Stomach (tissue), 9 donors: ENCODE data around the gene LAIR1. TPM values are rescaled to one million over a fixed set of nuclear protein-coding genes. Genes with fewer than 3 reads are reported as not detected.
"Not testable (repeated sequence)": the region's sequence is repeated elsewhere in the genome, so short reads cannot be mapped to it uniquely, and the experiment has no call there.

ENCODE experiments used
- DNase-seq, 2 donors: peaks; one replicate each; pipeline versions ENCODE4 v3.0.0 to v3.0.0-alpha.2; 2013 to 2019
- H3K27ac ChIP-seq, 5 donors: fragments of 200-600 bp in 4 of 5; sonication (generic) in 4 of 5; one replicate each; pipeline ENCODE4 v1.5.1; 2013 to 2019; ENCODE audit warnings: mild to moderate bottlenecking in 1 of 5, moderate library complexity in 1 of 5
- H3K27me3 ChIP-seq, 3 donors: fragments of 200-600 bp; sonication (generic); one replicate each; pipeline ENCODE4 v1.5.1; 2017 to 2019; ENCODE audit warnings: mixed run types in 1 of 3
- H3K36me3 ChIP-seq, 4 donors: fragments of 200-600 bp; sonication (generic); 1 replicate in 3 of 4; 2 replicates in 1 of 4; pipeline ENCODE4 v1.5.1; 2016 to 2019
- H3K4me1 ChIP-seq, 4 donors: fragments of 200-600 bp; sonication (generic); one replicate each; pipeline ENCODE4 v1.5.1; 2016 to 2019
- H3K4me3 ChIP-seq, 4 donors: fragments of 200-600 bp; sonication (generic) in 3 of 4; one replicate each; pipeline ENCODE4 v1.5.1; 2016 to 2019; ENCODE audit warnings: mild to moderate bottlenecking in 1 of 4
- H3K9me3 ChIP-seq, 4 donors: fragments of 200-600 bp; sonication (generic); one replicate each; pipeline ENCODE4 v1.5.1; 2016 to 2019
- EP300 ChIP-seq: sonication (generic); formaldehyde crosslinking; IDR thresholded peaks from one replicate; pipeline ENCODE4 v1.6.1; 2017; ENCODE audit warnings: antibody characterized with exemption
- POLR2A ChIP-seq, 4 donors: fragments of 450-650 bp; IDR thresholded peaks; one replicate each; pipeline ENCODE4 v1.6.1; 2016; ENCODE audit warnings: antibody characterized with exemption in 4 of 4, control low read depth in 2 of 4, mild to moderate bottlenecking in 1 of 4, moderate library complexity in 1 of 4
- POLR2AphosphoS5 ChIP-seq, 3 donors: sonication (generic); formaldehyde crosslinking; IDR thresholded peaks; one replicate each; pipeline ENCODE4 v1.6.1; 2016; ENCODE audit warnings: antibody characterized with exemption in 3 of 3
- WGBS, 5 donors: extraction: QIAGEN DNeasy Blood & Tissue Kit in 3 of 5; methylation state at CpG; one replicate each; pipeline versions ENCODE4 v1.1.5 to v1.1.7; 2013 to 2018; 5-methylcytosine and 5-hydroxymethylcytosine counted together
- intact Hi-C: fragments of 100-400 bp; cut with DNase I; formaldehyde crosslinking; loops from one replicate; pipeline ENCODE4 v1.15.1; 2023; ENCODE audit warnings: low total_unique reads
- polyA plus RNA-seq, 3 donors: library from polyadenylated mRNA; stranded (reverse); fragments of 200-250 nt; gene quantifications; one replicate each; pipeline ENCODE4 v1.2.3, GENCODE V29; 2013
- total RNA-seq, 5 donors: library from RNA; depleted of rRNA; stranded (reverse); fragments of >200 nt; gene quantifications; one replicate each; pipeline versions ENCODE4 v1.1.0 to v1.2.3, GENCODE V29; 2014 to 2016
- TF ChIP-seq, protein P1 (sequence below), 7 experiments: fragments of 450-650 bp in 4 of 7; fragments of 200-600 bp in 3 of 7; sonication (generic) in 3 of 7; IDR thresholded peaks; one replicate each; pipeline ENCODE4 v1.5.1; 2016 to 2019; ENCODE audit warnings: antibody characterized with exemption in 7 of 7, control low read depth in 2 of 7, mild to moderate bottlenecking in 1 of 7
- donor health status: healthy with polysubstance abuse.
- donor health status: Bipolar disorder and iron deficiency.
- donor health status: healthy.

LAIR1 gene
- total and polyA plus RNA-seq, 8 donors = 0.87 to 9.1 (median 4.7) TPM

GRCh38 chr19:54369082-54369687, 4.5 kb upstream of the LAIR1 start:
- TF ChIP-seq POLR2A (IDR thresholded peaks at IDR 0.05) (no peak), EP300 (no peak), POLR2AphosphoS5 (IDR thresholded peaks at IDR 0.05) (no peak)
- TF ChIP-seq, protein P1, sequence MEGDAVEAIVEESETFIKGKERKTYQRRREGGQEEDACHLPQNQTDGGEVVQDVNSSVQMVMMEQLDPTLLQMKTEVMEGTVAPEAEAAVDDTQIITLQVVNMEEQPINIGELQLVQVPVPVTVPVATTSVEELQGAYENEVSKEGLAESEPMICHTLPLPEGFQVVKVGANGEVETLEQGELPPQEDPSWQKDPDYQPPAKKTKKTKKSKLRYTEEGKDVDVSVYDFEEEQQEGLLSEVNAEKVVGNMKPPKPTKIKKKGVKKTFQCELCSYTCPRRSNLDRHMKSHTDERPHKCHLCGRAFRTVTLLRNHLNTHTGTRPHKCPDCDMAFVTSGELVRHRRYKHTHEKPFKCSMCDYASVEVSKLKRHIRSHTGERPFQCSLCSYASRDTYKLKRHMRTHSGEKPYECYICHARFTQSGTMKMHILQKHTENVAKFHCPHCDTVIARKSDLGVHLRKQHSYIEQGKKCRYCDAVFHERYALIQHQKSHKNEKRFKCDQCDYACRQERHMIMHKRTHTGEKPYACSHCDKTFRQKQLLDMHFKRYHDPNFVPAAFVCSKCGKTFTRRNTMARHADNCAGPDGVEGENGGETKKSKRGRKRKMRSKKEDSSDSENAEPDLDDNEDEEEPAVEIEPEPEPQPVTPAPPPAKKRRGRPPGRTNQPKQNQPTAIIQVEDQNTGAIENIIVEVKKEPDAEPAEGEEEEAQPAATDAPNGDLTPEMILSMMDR (IDR thresholded peaks at IDR 0.05) = no peak
- H3K9me3 ChIP-seq = no peaks in the 10 kb centered on the region
- H3K4me1 ChIP-seq = peaks cover 0 to 16% (median 0%) of the 10 kb centered on the region in 4 donors
- no peaks in the 10 kb centered on the region for H3K36me3 ChIP-seq
- no peak for DNase-seq
- 52 to 63% (median 55%) methylated on average over 8 of the region's 8 CpGs for WGBS, 5 donors
- H3K27ac ChIP-seq = peak overlapping the region in 2 of 5 donors; percentile 44 to 56
- H3K4me3 ChIP-seq = peak overlapping the region in 1 of 4 donors; percentile 11
- intact Hi-C loops = no loop called here
- H3K27me3 ChIP-seq = peaks cover 0 to 31% (median 0%) of the 10 kb centered on the region in 3 donors

- H3K27me3 ChIP-seq = peaks cover 0 to 17% (median 0%) of the 10 kb centered on the region in 3 donors
- TF ChIP-seq POLR2A (IDR thresholded peaks at IDR 0.05) = no peak
- TF ChIP-seq POLR2AphosphoS5 (IDR thresholded peaks at IDR 0.05) = no peak
- TF ChIP-seq, protein P1 (IDR thresholded peaks at IDR 0.05) = no peak
- no peak for TF ChIP-seq EP300
- H3K27ac ChIP-seq = no peak overlapping the region
- H3K36me3 ChIP-seq = no peaks in the 10 kb centered on the region
- DNase-seq = no peak
- 46 to 59% (median 56%) methylated on average over 6 of the region's 6 CpGs for WGBS, 5 donors
- no peaks in the 10 kb centered on the region for H3K9me3 ChIP-seq
- H3K4me3 ChIP-seq = no peak overlapping the region
- H3K4me1 ChIP-seq = peaks cover 0 to 12% (median 0%) of the 10 kb centered on the region in 4 donors
- intact Hi-C loops = no loop called here
Observed at GRCh38 chr19:54366811-54367210, 2.1 kb upstream of the LAIR1 start.

DNA sequence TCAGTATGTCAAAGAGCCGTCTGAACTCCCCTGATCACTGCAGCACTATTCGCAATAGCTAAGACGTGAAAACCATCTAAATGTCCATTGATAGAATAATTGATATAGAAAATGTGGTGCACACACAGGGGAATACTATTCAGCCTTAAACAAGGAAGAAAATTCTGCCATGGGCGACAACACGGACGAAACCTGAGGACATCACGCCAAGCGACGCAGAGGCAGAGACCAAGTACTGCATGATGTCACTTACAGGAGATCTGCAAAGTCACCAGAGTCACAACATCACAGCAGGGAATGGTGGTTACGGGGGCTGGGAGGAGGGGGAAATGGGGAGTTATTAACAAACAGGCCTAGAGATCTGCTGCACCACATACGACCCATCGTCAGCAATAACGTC, 1.1 kb upstream of the LAIR1 start:
- H3K4me3 ChIP-seq, intact Hi-C loops, H3K9me3 ChIP-seq, H3K36me3 ChIP-seq, DNase-seq: not testable (repeated sequence)
- peaks cover 0 to 12% (median 0%) of the 10 kb centered on the region in 4 donors for H3K4me1 ChIP-seq
- peaks cover 0 to 13% (median 0%) of the 10 kb centered on the region in 3 donors for H3K27me3 ChIP-seq
- 87 to 91% (median 88%) methylated on average over 12 to 13 of the region's 13 CpGs for WGBS, 5 donors
- peak overlapping the region in 2 of 5 donors; percentile 65 to 80 for H3K27ac ChIP-seq

DNA sequence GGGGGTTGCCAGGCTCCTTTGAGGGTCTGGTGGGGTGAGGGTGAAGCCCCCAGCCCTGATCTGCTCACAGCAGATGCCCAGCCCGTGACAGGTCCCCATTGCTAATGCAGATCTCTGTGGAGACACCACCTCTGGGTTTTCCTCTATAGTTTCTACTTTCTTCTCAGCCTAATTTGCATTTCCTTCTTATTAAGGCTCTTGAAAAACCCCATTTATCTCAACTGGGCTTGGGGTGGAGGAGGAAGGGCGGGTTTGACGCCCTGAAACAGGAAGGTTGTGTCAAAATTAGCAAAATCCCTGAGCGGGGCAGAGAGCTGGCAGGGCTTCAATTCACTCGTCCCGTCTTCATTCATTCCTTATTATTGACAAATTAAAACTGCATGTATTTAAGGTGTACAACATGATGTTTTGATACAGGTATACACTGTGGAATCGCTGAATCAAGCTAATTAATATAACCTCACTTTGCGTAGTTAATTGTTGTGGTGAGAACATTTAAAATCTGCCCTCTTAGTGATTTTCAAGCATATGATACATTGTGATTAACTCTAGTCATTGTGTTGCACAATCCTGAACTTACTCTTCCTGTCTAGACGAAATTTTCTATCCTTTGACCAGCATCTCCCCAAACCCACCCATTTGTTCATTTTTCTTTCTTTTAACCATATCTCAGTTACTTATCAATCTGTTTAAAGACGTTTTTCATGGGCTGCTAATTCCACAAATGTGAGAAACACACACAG, 2.9 kb downstream of the LAIR1 start:
- Histone ChIP-seq H3K27ac (peak overlapping the region in 2 of 5 donors; percentile 27 to 35), H3K4me3 (peak overlapping the region in 2 of 4 donors; percentile 13 to 32), H3K27me3 (peaks cover 0 to 27% (median 0%) of the 10 kb centered on the region in 3 donors)
- H3K4me1 ChIP-seq, H3K9me3 ChIP-seq, H3K36me3 ChIP-seq, DNase-seq, intact Hi-C loops: not testable (repeated sequence)
- 22 to 39% (median 32%) methylated on average over 5 to 8 of the region's 10 CpGs for WGBS, 5 donors

DNA sequence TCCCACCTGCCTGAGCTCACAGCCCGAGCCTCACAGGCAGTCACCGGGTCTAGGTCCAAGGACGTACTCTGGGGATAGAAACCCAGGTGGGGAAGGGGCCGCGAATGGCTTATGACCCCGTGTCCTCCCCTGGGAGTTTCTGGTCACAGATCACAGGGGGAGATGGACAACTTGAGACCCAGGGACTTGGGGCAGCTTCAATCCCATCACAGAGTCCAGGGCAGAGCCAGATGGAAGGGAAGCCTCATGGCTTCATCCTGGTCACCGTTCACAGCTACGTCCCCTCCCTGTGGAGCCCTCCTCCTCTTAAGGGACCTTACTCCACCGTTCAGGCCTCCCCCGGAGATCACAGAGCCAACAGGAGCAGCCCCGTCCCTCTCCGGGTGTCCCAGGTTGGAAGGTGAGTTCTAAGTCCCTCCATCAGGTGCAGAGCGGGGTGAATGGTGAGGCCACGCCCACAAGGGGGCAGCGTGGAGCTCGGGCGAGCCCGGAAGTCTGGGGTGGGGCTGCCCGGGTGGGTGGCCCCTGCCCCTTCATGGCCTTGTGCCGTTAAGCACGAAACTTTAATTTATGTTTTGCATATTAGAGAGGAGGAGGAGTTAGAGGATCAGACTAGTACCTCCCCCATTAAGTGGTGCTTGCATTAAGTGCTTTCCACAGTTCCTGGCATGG, 5.4 kb downstream of the LAIR1 start:
- Histone ChIP-seq H3K36me3 (peaks cover 0 to 21% (median 0%) of the 10 kb centered on the region in 4 donors), H3K27me3 (peaks cover 0 to 24% (median 0%) of the 10 kb centered on the region in 3 donors)
- H3K4me1 ChIP-seq, intact Hi-C loops, H3K27ac ChIP-seq, H3K4me3 ChIP-seq, H3K9me3 ChIP-seq: not testable (repeated sequence)
- peak in 1 of 2 donors; percentile 48 for DNase-seq
- TF ChIP-seq, protein P1 (IDR thresholded peaks at IDR 0.05) = peak in 1 of 7 experiments; percentile 26
- WGBS, 5 donors = 21 to 64% (median 25%) methylated on average over 6 to 15 of the region's 21 CpGs
